RWPE1 (cell line): Measurements from ENCODE around the gene PTDSS2.
A peak's percentile ranks its signal among the peaks of the same experiment; 100 is the strongest.

ENCODE experiments used
- CTCF ChIA-PET: fragments of 350-600 bp; sonication (Branson Sonifier 250); formaldehyde crosslinking; extraction: SDS; loops from one replicate; lab custom pipeline; 2021; lab: Yijun Ruan, JAX
- POLR2A ChIA-PET: fragments of 400-600 bp; formaldehyde crosslinking; extraction: SDS; loops from one replicate; lab custom pipeline; 2020; ENCODE audit warnings: antibody characterized with exemption; ENCODE audit not compliant: low non-redundant PET; lab: Yijun Ruan, JAX
- DNase-seq: peaks from one replicate; pipeline ENCODE4 v3.0.0; 2012; ENCODE audit warnings: low spot score
- H3K27ac ChIP-seq: fragments of 450-650 bp; 2 replicates; pipeline ENCODE4 v1.5.1; 2017
- CTCF ChIP-seq: fragments of 450-650 bp; conservative IDR thresholded peaks from 2 replicates; pipeline ENCODE4 v1.5.1; 2017; ENCODE audit warnings: low read depth, mild to moderate bottlenecking

The PTDSS2 gene

GRCh38 chr11:472272-472671, 22.2 kb downstream of the PTDSS2 start:
- ChIA-PET POLR2A (no interaction called here), CTCF (no interaction called here)
- H3K27ac ChIP-seq: peak overlapping the region; percentile 25
- DNase-seq: no peak
- TF ChIP-seq CTCF: no peak

- ChIA-PET POLR2A (no interaction called here), CTCF (interaction anchor here (0.5 to 0.7 kb wide), 2 partner anchors 20 to 112 kb away, joined by 3 to 4 read pairs; no protein-coding TSS in a partner anchor)
- no peak for DNase-seq
- H3K27ac ChIP-seq: peak overlapping the region; percentile 25
- TF ChIP-seq CTCF: no peak
Observed at GRCh38 chr11:472816-473215, 22.7 kb downstream of the PTDSS2 start.

- DNase-seq: no peak
- peak overlapping the region; percentile 25 for H3K27ac ChIP-seq
- ChIA-PET CTCF (interaction anchor here (0.5 to 0.6 kb wide), 2 partner anchors 8 to 20 kb away, joined by 3 to 6 read pairs; no protein-coding TSS in a partner anchor), POLR2A (no interaction called here)
- no peak for TF ChIP-seq CTCF
Observed at GRCh38 chr11:473415-473814, 23.3 kb downstream of the PTDSS2 start.

- TF ChIP-seq CTCF: no peak
- POLR2A ChIA-PET: no interaction called here
- H3K27ac ChIP-seq: peak overlapping the region; percentile 25
- CTCF ChIA-PET: interaction anchor here (0.6 kb wide), 1 partner anchor 8 kb away, joined by 6 read pairs; no protein-coding TSS in a partner anchor
- no peak for DNase-seq
Observed at GRCh38 chr11:473962-474785, 24.1 kb downstream of the PTDSS2 start.

GRCh38 chr11:474914-475506, 24.9 kb downstream of the PTDSS2 start:
- CTCF ChIA-PET: no interaction called here
- H3K27ac ChIP-seq: no peak overlapping the region
- POLR2A ChIA-PET: no interaction called here
- TF ChIP-seq CTCF: no peak
- DNase-seq: no peak

- ChIA-PET POLR2A (no interaction called here), CTCF (no interaction called here)
- TF ChIP-seq CTCF: no peak
- peak overlapping the region; percentile 28; the same call in 1 of the 2 replicates for H3K27ac ChIP-seq
- DNase-seq: no peak
Observed at GRCh38 chr11:475941-476340, 25.9 kb downstream of the PTDSS2 start.
